Activated CD4-positive, alpha-beta T cell treated with anti-CD3 and anti-CD28 coated beads, Interleukin-2, amount 50 U/mL, for 24 hours (primary cell): ENCODE results near the gene PPP1R36.
A peak's percentile ranks its signal among the peaks of the same experiment; 100 is the strongest.

Source experiments
- DNase-seq, 2 donors: peaks; one replicate each; pipeline ENCODE4 v3.0.0-alpha.2; 2020; ENCODE audit warnings: low read depth in 1 of 2, low spot score in 1 of 2

The PPP1R36 gene, protein sequence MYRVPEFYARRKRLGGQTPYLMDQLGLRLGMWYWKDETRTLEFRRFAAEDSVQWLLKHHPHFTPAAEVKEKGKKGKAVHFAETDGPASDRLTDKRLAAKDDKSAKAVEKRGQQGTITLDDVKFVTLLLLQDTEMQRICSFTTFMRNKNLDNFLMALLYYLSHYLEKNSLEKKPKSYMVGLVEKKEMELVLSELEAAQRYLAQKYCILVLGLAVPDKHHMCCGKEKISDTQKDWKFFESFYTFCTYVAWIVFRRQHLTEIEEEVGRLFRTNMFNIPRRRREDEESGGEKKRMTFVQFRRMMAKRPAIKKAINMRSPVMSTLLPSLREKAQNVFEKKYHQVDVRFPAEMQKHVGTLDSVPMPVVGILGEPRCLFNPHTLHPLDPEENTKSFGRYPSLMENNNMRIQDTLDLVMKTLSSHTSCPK

GRCh38 chr14:64549791-64550620, at the start of gene PPP1R36:
PPP1R36 (plus strand) TSS chr14:64549961; CDS start chr14:64549998, 37 bp downstream.
- DNase-seq = peak in 1 of 2 donors; percentile 13

GRCh38 chr14:64500088-64500487, 49.7 kb upstream of the PPP1R36 start:
- no peak for DNase-seq

GRCh38 chr14:64501411-64502171, 48.2 kb upstream of the PPP1R36 start:
- DNase-seq = no peak

DNA sequence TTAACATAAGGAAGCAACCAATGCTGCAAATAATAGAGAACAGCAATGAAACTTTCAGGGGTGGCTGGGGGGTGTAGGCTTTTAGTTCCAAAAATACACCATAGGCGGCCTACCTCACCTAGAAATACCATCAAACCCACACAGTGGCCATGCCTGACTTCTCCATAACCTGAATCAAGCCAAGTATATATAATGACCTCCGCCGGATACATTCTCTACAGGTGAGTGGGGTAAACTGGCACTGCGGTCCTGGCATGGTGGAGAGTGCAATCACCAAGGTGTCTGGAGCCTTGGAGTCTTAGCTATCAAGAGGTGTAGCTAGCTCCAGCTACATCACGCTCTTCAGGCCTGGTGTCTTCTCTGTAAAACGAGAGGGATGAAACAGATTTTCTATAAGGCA, 47.3 kb upstream of the PPP1R36 start:
- DNase-seq = no peak

- no peak for DNase-seq
Observed at GRCh38 chr14:64502887-64503433, 46.8 kb upstream of the PPP1R36 start.

DNA sequence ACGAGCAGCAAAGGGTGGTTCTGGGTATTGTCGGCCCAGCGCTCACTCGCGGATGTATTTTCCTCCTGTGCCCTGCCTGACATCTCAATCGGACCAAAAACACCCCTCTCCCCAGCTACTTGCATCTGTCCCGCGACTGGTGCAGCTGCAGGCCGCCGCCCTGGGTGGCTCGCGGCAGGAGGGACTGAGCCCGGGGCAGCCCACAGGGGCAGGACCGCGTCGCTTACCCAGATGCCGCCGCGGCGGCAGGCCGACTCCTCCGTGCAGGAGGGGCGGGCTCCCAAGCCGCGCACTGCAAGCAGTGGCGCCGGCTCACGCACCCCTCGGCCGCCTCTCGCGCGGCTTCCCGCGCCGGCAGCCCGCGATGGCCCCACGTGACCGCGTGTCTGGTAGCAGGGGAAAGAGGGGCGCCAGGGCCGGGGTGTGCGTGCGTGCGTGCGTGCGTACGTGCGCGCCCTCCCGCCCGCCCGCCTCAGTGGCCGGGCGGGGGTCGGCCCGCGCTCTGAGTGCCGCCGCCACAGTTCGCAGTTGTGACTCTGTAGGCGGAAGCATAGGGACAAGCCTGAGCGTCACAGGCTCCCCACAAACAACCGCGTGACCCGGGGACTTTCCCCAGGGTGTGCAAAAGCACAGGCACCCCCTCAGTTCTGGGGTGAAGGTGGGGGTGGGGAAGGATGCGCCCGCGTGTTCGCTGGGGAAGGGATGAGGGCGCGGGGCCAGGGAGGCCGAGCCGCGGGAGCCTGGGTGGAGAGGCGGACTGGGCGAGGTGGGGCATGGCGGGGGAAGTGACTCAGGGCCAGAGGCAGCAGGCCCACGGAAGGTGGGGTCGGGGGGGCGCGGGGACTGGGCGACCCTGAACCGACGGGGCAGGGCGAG, 46.1 kb upstream of the PPP1R36 start, which contains the start of gene ZBTB25:
TSS of gene ZBTB25 (minus strand) at position 405 of the 876 bp plus-strand sequence. CDS start 13,305 bp downstream, outside the sequence.
- DNase-seq = peak; percentile 81 to 93

DNA sequence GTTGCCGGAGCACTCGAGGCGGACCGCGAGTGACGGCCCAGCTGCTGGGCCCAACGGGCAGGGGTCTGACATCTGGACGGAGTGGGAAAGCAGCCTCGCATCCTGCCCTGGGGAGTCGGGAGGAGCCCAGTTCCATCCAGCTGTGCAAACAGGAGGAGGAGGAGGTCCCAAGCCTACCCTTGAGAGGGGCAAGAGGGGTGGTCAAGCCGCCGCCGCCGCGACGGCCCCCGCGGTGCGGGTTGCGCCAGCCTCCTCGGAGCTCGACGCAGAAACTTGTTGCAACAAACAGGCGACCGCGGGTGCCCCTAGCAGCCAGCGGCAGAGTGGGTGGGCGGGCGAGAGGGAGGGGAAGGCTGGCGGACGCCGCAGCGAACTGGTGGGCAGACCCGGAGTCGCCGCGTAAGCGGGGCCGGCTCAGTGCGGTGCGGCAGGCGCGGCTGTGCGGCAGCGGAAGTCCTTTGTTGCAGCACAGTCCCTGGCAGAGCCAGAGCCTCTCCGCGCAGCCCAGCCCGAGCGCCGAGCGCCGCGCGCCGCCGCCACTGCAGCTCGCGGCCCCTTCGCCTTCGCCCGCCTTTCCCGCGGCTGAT, 45.4 kb upstream of the PPP1R36 start, which contains the start of gene ZBTB1:
TSS of gene ZBTB1 (plus strand) at position 461 of the 587 bp plus-strand sequence. CDS start 16,735 bp downstream, outside the sequence.
- DNase-seq = peak; percentile 78 to 81

DNA sequence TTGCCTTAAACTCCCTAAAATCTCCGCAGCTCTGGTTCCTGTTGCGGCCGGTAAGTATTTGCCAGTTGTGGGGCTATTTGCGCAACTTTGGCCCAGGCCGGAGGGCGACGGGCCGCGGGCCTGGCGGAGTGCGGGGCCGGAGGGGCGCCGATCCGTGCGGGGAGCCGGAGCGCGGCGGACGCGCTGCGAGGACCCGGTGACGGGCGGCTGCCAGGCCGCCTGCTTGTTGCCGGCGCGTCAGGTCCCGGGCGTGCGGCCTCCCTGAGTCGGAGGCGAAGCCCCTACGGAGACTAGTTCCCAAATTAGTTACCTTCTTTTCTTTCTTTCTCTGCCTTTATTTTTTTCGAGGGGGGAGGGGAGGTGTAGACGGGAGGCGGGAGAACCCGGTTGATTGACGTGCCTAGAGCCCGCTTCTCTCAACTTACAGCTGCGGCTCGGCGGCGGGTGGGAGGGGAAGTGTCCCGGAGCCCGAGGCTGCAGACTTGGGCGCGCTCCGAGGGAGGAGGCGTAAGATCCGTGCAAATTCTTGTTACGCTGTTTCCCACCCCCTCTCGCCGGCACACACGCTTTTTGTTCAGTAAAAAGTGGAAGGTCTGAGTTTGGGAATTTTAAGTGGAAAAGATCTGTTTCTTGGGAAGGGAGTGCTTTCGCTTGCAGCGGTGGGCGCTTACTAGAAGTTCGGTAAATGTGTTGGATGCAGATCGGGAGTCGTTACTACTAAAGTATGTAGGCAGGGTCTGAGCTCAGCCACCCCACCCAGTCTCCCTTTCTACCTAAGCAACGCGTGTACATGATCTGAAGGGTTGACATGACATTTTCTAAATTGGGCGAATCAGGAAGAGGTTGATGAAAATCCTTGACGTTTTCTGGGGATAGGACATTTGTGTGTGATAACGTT, 44.6 kb upstream of the PPP1R36 start:
- DNase-seq = peak; percentile 54 to 83

DNA sequence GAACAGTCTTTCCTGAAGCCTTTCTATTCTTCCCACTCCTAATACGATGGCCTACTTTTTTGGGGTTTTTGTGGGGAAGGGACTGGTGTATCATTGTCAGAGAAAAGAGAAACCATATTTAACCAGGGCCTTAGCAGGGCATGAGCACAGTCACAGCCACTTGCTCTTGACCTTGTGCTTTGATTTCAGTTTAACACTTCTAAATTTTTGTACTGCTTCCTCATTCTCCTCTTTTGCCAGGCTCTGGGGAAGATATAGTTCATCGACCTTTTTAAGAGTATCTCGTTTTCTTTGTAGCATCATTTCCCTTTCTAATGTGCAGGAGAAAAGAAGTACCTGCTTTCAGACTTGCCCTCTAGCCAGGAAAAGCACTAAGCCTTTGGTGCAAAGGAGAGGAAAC, 43.0 kb upstream of the PPP1R36 start:
- no peak for DNase-seq

DNA sequence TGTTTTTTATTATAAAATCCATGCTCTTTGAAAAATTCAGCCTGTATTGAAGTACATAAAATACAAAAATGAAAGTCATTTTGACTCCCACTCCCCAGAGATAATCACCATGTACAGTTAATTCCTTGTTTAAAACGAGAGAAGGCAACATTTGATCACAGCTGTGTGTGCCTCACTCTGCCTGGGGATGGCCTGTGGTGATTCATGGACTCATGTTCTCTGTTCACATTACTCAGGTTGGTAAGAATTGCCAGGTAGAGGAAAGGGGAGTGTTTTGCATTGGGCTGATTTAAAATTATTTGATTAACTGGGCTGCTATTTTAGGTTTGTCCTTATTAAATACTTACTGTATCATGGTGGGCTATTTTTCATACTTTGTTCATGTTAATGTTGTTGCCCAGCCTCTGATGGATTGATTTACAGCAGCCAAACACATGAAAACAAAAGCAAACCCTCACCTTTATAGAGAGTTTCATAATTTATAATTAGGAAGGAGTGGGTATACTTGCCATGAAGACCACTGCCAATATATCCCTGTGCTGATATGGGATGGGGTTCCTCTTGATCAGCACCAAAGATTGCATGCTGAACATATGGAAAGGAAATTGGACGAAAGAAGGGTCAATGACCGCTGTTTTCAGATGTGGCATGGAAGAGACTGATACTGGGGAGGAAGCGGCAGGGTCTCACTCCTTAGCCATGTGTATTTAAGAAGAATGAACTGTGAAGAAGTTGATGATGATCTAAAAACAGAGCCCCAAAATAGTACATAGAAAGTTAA, 42.2 kb upstream of the PPP1R36 start:
- peak in 1 of 2 donors; percentile 26 for DNase-seq

DNA sequence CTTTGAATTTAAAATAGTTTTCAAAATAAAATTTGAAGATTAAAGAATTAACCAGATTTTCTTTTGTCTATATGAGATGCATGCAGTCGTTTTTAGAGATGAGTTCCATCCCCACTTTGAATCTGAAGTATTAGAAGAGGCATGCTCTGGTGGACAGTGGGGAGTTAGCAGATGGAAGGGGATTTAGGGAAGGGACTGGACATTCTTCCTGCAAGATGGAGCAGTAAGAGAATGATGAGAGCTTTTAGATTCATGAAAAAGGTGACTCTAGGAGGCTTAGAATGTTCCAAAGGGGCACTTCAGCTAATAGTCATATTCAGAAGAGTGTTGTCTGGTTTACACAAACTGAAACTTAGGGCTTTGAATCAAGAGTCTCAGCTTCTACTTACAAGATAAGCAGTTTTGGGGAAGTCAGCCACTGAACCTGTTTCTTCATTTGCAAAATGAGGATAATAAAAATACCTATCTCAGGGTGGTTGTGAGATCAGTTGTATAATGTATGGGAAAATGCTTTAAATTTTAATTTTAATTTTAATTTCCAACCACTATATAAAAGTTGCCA, 41.5 kb upstream of the PPP1R36 start:
- DNase-seq = no peak

DNA sequence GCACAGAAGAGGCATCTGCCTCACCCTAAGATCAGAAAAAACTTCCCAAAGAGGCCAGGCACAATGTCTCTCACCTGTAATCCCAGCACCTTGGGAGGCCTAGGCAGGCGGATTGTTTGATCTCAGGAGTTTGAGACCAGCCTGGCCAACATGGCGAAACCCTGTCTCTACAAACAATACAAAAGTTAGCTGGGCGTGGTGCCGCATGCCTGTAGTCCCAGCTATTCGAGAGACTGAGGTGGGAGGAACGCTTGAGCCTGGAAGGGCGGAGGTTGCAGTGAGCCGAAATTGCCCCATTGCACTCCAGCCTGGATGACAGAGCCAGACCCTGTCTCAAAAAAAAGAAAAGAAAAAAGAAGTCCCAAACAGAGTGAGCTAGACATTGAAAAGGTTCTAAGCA, 40.7 kb upstream of the PPP1R36 start:
- DNase-seq = no peak

DNA sequence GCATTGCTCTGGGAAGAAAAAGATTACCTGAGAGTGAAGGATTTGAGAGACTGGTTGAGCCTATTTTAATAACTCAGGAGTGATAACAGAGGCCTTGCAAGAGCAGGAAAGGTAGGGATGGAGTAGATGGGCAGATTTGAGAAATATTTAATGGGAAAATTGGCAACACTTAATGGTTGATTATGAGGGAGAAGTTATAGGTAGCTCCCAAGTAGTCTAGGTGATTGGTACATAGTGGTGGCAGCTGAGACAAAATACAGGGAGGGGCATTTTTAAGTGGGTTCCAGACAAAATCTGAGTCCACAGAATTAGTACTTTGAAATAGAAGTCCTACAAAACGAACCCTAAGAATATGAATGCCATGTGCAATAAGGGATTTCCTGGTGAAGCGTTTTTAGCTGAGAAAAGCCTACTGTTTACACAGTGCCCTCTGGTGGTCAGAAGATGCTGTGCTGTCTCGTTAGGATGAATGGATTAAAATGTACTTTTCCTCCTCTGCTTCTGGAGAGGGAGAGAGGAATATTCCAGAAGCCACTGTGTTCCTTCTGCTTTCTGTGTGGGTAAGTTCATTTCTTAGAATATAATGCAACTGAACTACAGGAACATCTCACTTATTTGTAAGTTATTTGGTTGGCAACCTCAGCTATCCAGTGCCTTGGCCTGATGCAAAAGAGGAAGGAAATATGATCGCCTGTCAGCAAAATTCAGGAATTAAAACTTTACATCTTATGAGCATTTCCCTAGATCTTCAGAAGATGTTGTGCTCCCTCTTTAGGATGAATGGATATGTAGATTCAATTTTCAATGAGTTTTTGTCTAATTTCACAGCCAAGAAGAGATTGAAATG, 38.7 kb upstream of the PPP1R36 start:
- DNase-seq = peak in 1 of 2 donors; percentile 69

GRCh38 chr14:64513271-64513670, 36.5 kb upstream of the PPP1R36 start:
- DNase-seq = no peak

GRCh38 chr14:64515053-64515452, 34.7 kb upstream of the PPP1R36 start:
- DNase-seq = no peak

DNA sequence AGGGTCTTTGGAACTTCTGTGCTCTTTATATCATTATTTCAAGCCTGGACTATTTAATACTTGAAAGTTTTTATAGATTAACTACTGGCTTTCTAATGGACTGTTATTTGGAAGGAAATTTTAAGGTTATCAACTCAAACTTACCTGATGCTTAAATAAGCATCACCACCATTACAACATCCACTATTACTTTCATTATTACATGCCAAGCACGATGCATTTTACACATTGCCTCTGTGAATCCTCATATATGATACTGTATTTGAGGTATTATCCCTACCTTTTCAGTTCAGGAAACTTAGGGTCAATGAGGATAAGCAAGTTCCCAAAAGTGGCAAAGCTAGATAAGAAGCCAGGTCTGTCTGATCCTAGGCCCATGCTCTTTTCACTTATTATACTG, 32.8 kb upstream of the PPP1R36 start:
- DNase-seq = no peak
